HAP-1 (cell line): ENCODE results near the gene MXRA5.
"Not testable (repeated sequence)": the region's sequence is repeated elsewhere in the genome, so short reads cannot be mapped to it uniquely, and the experiment has no call there.

ENCODE experiments used
- DNase-seq, 2 experiments: peaks; one replicate each; pipeline ENCODE4 v3.0.0-alpha.2; 2016 to 2020; ENCODE audit warnings: low spot score in 2 of 2
- H3K27me3 ChIP-seq: fragments of 250-450 bp; sonication (Bioruptor Pico); 2 replicates; pipeline ENCODE4 v1.5.1; 2020; ENCODE audit warnings: low read depth, mild to moderate bottlenecking, moderate library complexity
- H3K36me3 ChIP-seq: fragments of 250-450 bp; sonication (Bioruptor Pico); replicated peaks from 2 replicates; pipeline ENCODE4 v1.5.1; 2020; ENCODE audit warnings: mild to moderate bottlenecking
- H3K4me1 ChIP-seq: fragments of 250-450 bp; sonication (Bioruptor Pico); 2 replicates; pipeline ENCODE4 v1.5.1; 2020; ENCODE audit warnings: mild to moderate bottlenecking
- H3K4me3 ChIP-seq: fragments of 250-450 bp; sonication (Bioruptor Pico); 2 replicates; pipeline ENCODE4 v1.5.1; 2020; ENCODE audit warnings: mild to moderate bottlenecking, moderate library complexity
- H3K9me3 ChIP-seq: fragments of 250-450 bp; sonication (Bioruptor Pico); 2 replicates; pipeline ENCODE4 v1.5.1; 2020; ENCODE audit warnings: mild to moderate bottlenecking, moderate library complexity
- in situ Hi-C: fragments of 300-500 bp; cut with MboI; formaldehyde crosslinking; loops from 3 replicates; pipeline ENCODE4 v1.14.3; 2020; ENCODE audit warnings: low sequenced_read_pairs, inconsistent platforms, mixed read lengths

Gene MXRA5

GRCh38 chrX:3299636-3300035, 46.8 kb downstream of the MXRA5 start:
- Histone ChIP-seq H3K36me3 (no peaks in the 10 kb centered on the region), H3K9me3 (no peaks in the 10 kb centered on the region), H3K4me3 (no peak overlapping the region), H3K4me1 (no peaks in the 10 kb centered on the region), H3K27me3 (no peaks in the 10 kb centered on the region)
- no peak for DNase-seq
- in situ Hi-C loops: no loop called here

- Histone ChIP-seq H3K9me3 (no peaks in the 10 kb centered on the region), H3K27me3 (no peaks in the 10 kb centered on the region), H3K36me3 (no peaks in the 10 kb centered on the region), H3K4me3 (no peak overlapping the region), H3K4me1 (no peaks in the 10 kb centered on the region)
- DNase-seq: peak; percentile 11 to 44
- in situ Hi-C loops: no loop called here
These were observed 50.7 kb downstream of the MXRA5 start for GRCh38 chrX:3295731-3296130.

GRCh38 chrX:3293251-3293650, 53.2 kb downstream of the MXRA5 start:
- Histone ChIP-seq H3K9me3 (no peaks in the 10 kb centered on the region; the same call in 1 of the 2 replicates), H3K27me3 (no peaks in the 10 kb centered on the region), H3K4me3 (no peak overlapping the region), H3K36me3 (no peaks in the 10 kb centered on the region), H3K4me1 (no peaks in the 10 kb centered on the region)
- in situ Hi-C loops: no loop called here
- DNase-seq: no peak

GRCh38 chrX:3290561-3290960, 55.9 kb downstream of the MXRA5 start:
- Histone ChIP-seq H3K9me3 (no peaks in the 10 kb centered on the region; the same call in 1 of the 2 replicates), H3K4me3 (no peak overlapping the region), H3K4me1 (no peaks in the 10 kb centered on the region), H3K27me3 (no peaks in the 10 kb centered on the region), H3K36me3 (no peaks in the 10 kb centered on the region)
- in situ Hi-C loops: no loop called here
- no peak for DNase-seq

GRCh38 chrX:3286196-3286945, 60.1 kb downstream of the MXRA5 start:
- H3K4me3 ChIP-seq: no peak overlapping the region
- no peak for DNase-seq
- H3K36me3 ChIP-seq: no peaks in the 10 kb centered on the region
- H3K4me1 ChIP-seq: no peaks in the 10 kb centered on the region
- no peaks in the 10 kb centered on the region for H3K27me3 ChIP-seq
- no peaks in the 10 kb centered on the region; the same call in 1 of the 2 replicates for H3K9me3 ChIP-seq
- in situ Hi-C loops: no loop called here

- Histone ChIP-seq H3K9me3 (no peaks in the 10 kb centered on the region), H3K36me3 (no peaks in the 10 kb centered on the region), H3K27me3 (no peaks in the 10 kb centered on the region), H3K4me1 (no peaks in the 10 kb centered on the region), H3K4me3 (no peak overlapping the region)
- DNase-seq: no peak
- in situ Hi-C loops: no loop called here
These were observed 65.7 kb downstream of the MXRA5 start for GRCh38 chrX:3280706-3281105.

- H3K9me3 ChIP-seq, in situ Hi-C loops, H3K4me3 ChIP-seq, DNase-seq, H3K36me3 ChIP-seq, H3K27me3 ChIP-seq, H3K4me1 ChIP-seq: not testable (repeated sequence)
These were observed 72.8 kb downstream of the MXRA5 start for GRCh38 chrX:3273668-3274067.

DNA sequence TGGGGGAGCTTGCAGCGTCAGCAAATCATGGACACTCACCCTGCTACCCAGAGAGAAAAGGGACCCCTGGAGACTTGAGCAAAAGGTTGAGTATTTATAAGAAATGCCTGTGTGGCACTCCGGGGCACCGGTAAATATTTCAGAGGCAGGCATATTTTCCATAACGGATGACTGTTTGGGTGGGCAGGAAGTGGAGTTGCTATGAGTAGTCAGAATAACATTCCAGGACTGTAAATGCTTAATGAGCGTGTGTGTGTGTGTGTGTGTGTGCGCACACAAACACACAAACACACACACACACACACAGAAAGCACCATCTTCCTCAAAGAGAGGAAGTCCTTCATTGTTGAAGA, 74.6 kb downstream of the MXRA5 start:
- in situ Hi-C loops: no loop called here
- H3K36me3 ChIP-seq: no peaks in the 10 kb centered on the region
- H3K9me3 ChIP-seq: no peaks in the 10 kb centered on the region
- H3K4me3 ChIP-seq: no peak overlapping the region
- no peaks in the 10 kb centered on the region for H3K4me1 ChIP-seq
- no peaks in the 10 kb centered on the region for H3K27me3 ChIP-seq
- no peak for DNase-seq

- DNase-seq: no peak
- H3K9me3 ChIP-seq: no peaks in the 10 kb centered on the region
- H3K4me1 ChIP-seq: no peaks in the 10 kb centered on the region
- H3K4me3 ChIP-seq: no peak overlapping the region
- no peaks in the 10 kb centered on the region for H3K36me3 ChIP-seq
- in situ Hi-C loops: no loop called here
- no peaks in the 10 kb centered on the region for H3K27me3 ChIP-seq
These were observed 75.1 kb downstream of the MXRA5 start for GRCh38 chrX:3271183-3271833.

GRCh38 chrX:3268829-3269228, 77.6 kb downstream of the MXRA5 start:
- DNase-seq: no peak
- no peaks in the 10 kb centered on the region for H3K4me1 ChIP-seq
- no peaks in the 10 kb centered on the region for H3K27me3 ChIP-seq
- no peaks in the 10 kb centered on the region for H3K9me3 ChIP-seq
- in situ Hi-C loops: no loop called here
- H3K4me3 ChIP-seq: no peak overlapping the region
- H3K36me3 ChIP-seq: no peaks in the 10 kb centered on the region

GRCh38 chrX:3263681-3264126, 82.7 kb downstream of the MXRA5 start:
- DNase-seq: no peak
- no peaks in the 10 kb centered on the region for H3K27me3 ChIP-seq
- in situ Hi-C loops: no loop called here
- no peaks in the 10 kb centered on the region for H3K36me3 ChIP-seq
- no peaks in the 10 kb centered on the region for H3K4me1 ChIP-seq
- H3K4me3 ChIP-seq: no peak overlapping the region
- H3K9me3 ChIP-seq: no peaks in the 10 kb centered on the region

- no peaks in the 10 kb centered on the region for H3K4me1 ChIP-seq
- H3K27me3 ChIP-seq: no peaks in the 10 kb centered on the region
- in situ Hi-C loops: no loop called here
- no peak overlapping the region for H3K4me3 ChIP-seq
- H3K9me3 ChIP-seq: no peaks in the 10 kb centered on the region
- DNase-seq: no peak
- no peaks in the 10 kb centered on the region for H3K36me3 ChIP-seq
These were observed 83.6 kb downstream of the MXRA5 start for GRCh38 chrX:3262901-3263300.
